GM18505 (cell line): Measurements from ENCODE around the gene IL6.
"Not testable (repeated sequence)": the region's sequence is repeated elsewhere in the genome, so short reads cannot be mapped to it uniquely, and the experiment has no call there.

Experiments
- ATAC-seq: cut with Tn5 transposase; IDR thresholded peaks from one replicate; pipeline ENCODE4 v1.9.1; 2021; ENCODE audit not compliant: unreplicated experiment
- POLR2A ChIP-seq: IDR thresholded peaks from 4 replicates; pipeline ENCODE4 v1.6.1; 2011; ENCODE audit warnings: borderline replicate concordance; ENCODE audit not compliant: insufficient read depth, insufficient read length; ENCODE audit errors: extremely low read depth

IL6 gene

DNA sequence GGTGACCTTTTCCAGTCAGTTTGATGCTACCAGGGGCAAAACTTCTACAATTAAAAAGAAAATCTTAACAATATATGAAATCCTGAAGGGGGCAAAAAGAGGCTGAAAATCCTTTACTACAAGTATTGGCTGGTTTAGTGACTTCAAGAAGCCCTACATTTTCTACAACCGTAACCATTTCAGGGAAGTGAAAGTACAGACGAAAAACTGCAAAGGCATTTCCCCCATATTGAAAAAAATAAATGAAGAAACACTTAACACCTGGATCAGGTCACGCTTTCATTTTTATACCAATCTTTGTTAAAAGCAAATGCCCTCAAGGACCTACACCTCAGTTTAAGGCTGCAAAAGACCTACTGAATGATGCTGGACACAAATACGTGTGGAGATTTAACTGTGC is 38.6 kb downstream of the IL6 start:
- ATAC-seq, result peak; percentile 75
- TF ChIP-seq POLR2A, result no peak

DNA sequence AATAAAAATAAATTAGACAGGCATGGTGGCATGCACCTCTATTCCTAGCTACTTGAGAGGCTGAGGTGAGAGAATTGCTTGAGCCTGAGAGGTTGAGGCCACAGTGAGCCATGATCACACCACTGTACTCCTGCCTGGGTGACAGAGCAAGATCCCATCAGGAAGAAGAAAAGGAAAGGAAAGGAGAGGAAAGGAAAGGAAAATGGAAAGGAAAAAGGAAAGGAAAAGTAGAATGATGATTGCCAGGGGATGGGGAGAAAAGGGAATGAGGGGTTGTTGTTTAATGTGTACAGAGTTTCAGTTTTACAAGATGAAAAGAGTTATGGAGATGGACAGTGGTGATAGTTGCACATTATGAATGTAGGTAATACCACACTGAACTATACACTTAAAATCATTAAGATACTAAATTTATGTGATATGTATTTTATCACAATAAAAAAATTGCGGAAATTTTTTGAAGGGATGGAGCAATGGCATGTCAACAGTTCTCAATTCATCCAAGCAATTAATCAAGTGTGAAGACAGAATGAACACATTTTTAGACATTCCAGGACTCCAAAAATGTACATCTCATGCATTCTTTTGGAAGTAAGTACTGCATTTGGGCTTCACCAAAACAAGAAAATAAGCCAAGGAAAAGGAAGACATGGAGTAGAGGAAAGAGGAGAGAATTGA is 44.3 kb downstream of the IL6 start:
- no peak for ATAC-seq

DNA sequence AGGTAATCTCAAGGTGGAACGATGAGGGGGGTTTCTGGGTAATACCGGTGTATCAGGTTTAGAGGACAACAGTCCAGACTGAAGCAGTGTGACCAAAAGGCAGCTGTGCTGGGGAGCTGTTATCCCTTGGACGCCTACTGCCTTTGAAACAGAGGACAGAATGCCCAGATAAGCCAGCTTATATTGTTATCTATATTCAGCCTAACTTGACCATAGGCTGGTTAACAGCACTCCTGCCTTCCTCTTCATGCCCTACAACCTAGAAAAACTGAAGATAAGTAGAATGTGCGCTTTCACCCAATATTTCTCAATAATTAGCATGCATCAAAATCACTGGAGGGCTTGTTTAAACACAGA is 44.9 kb downstream of the IL6 start:
- ATAC-seq, result no peak
- TF ChIP-seq POLR2A, result no peak

More for the DNA sequence above, 44.3 kb downstream of the IL6 start:
- no peak for TF ChIP-seq POLR2A

DNA sequence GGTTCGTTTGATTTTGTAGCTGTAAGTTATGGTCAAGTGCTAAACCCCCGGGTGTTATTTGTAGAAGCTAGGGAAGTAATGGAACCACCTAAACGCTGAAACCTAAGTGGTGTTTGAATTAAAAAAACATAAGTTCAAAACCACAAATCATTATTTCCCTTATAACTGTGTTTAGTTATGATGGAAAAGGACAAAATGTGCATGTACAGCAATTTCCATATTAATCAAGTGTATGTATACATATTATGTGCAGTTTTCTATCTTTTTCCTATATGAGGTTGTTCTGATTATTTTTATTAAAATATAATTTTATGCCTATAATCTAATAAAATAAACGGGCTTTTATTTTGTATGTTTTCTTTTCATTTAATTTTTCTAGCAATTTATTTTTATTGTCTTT is 45.9 kb downstream of the IL6 start:
- no peak for TF ChIP-seq POLR2A
- no peak for ATAC-seq

DNA sequence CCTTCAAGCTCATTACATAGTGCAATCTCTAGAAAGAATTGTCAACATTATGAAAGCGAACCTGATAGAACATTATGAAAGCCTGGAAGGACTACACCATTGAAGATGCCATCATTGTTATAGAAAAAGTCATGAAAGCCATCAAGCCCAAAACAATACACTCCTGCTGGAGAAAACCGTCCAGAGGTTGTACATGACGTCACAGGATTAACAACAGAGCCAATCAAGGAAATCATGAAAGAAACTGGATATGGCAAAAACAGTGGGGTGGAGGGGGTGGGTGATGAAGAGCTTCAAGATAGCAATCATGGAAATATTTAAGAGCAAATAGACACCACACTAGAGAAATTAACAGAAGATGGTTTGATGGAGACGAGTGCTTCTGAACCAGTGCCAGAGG is 50.0 kb downstream of the IL6 start:
- no peak for ATAC-seq
- no peak for TF ChIP-seq POLR2A

GRCh38 chr7:22779730-22780323 is 52.8 kb downstream of the IL6 start:
- not testable (repeated sequence) for ATAC-seq

DNA sequence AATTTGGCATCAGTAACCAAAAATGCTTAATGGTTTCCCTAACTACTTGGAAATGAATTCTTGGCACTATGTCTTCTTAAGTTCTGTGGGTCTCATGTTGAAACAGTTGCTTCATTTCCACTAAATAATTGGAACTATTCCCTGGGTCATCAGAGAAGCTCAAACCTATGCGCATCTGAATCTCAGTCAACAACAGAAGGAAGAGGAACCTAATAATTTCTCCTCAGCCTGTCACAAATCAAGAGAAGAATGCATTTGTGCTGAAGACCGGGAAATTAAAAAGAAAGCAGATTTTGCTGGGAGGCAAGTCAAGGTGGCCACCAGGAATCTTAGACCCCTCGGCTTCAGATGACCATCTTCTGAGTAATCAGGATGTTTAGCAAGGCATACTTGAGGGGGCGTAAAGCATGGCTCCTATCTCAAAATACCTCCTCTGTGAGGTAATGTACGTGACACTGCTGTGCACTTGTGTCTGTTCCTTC is 54.3 kb downstream of the IL6 start:
- ATAC-seq, result no peak
- no peak for TF ChIP-seq POLR2A
